GM12865 (cell line): ENCODE data around the gene TMEM40.

Experiments used
- DNase-seq: peaks from one replicate; pipeline ENCODE4 v3.0.0; 2010; ENCODE audit warnings: low read depth
- H3K4me3 ChIP-seq: 2 replicates; pipeline ENCODE4 v1.5.1; 2011; ENCODE audit warnings: mild to moderate bottlenecking, low read depth, low read length, control low read depth
- TF ChIP-seq, protein P1 (sequence below): IDR thresholded peaks from 2 replicates; pipeline ENCODE4 v1.5.1; 2011; ENCODE audit warnings: low read length, control low read depth, low read depth, inconsistent platforms; ENCODE audit not compliant: insufficient read depth; ENCODE audit errors: missing control alignments

TMEM40 gene

DNA sequence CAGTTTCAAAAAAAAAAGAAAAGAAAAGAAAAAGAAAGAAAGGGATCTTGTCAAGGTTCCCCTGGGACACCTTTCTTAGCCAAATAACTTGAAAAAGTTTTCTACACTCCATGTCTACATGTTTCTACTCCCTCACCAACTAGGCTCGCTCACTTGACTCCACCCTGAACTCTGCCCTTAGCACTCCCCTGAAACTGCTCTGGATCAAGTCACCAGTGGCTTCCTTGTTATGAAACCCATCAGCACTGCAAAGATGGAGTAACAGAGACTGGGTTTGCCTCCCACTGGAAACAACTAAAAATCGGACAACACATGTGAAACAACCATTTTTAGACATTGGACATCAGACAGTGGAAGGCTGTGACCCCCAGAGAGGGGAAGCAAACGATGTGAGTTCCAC lies 36.8 kb downstream of the TMEM40 start:
- DNase-seq, result no peak
- no peak overlapping the region for H3K4me3 ChIP-seq
- TF ChIP-seq, protein P1, sequence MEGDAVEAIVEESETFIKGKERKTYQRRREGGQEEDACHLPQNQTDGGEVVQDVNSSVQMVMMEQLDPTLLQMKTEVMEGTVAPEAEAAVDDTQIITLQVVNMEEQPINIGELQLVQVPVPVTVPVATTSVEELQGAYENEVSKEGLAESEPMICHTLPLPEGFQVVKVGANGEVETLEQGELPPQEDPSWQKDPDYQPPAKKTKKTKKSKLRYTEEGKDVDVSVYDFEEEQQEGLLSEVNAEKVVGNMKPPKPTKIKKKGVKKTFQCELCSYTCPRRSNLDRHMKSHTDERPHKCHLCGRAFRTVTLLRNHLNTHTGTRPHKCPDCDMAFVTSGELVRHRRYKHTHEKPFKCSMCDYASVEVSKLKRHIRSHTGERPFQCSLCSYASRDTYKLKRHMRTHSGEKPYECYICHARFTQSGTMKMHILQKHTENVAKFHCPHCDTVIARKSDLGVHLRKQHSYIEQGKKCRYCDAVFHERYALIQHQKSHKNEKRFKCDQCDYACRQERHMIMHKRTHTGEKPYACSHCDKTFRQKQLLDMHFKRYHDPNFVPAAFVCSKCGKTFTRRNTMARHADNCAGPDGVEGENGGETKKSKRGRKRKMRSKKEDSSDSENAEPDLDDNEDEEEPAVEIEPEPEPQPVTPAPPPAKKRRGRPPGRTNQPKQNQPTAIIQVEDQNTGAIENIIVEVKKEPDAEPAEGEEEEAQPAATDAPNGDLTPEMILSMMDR, result no peak

- no peak overlapping the region for H3K4me3 ChIP-seq
- DNase-seq, result peak; percentile 83
- TF ChIP-seq, protein P1, result peak; percentile 91
Observed at GRCh38 chr3:12719984-12720898, 38.8 kb downstream of the TMEM40 start.

- DNase-seq, result no peak
- TF ChIP-seq, protein P1, result no peak
- H3K4me3 ChIP-seq, result no peak overlapping the region
Observed at GRCh38 chr3:12719541-12719940, 39.5 kb downstream of the TMEM40 start.

- TF ChIP-seq, protein P1, result no peak
- no peak for DNase-seq
Observed at GRCh38 chr3:12716605-12717151, 42.4 kb downstream of the TMEM40 start.

DNA sequence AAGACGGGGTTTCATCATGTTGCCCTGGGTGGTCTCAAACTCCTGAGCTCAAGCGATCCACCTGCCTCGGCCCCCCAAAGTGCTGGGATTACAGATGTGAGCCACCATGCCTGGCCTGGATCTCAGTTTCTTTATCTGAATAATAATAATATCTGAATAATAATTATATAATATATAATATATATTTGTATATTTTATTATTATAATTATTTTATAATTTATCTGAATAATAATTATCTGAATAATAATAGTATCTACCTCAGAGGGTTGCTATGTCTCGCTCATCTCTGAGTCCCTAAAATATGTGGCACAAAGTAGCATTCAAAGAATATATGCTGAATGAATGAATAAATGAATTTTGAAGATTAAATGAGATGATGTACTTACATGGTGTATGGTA lies 44.8 kb downstream of the TMEM40 start:
- TF ChIP-seq, protein P1, result no peak
- no peak overlapping the region for H3K4me3 ChIP-seq
- DNase-seq, result no peak

More at GRCh38 chr3:12716605-12717151, 42.4 kb downstream of the TMEM40 start:
- H3K4me3 ChIP-seq, result no peak overlapping the region

DNA sequence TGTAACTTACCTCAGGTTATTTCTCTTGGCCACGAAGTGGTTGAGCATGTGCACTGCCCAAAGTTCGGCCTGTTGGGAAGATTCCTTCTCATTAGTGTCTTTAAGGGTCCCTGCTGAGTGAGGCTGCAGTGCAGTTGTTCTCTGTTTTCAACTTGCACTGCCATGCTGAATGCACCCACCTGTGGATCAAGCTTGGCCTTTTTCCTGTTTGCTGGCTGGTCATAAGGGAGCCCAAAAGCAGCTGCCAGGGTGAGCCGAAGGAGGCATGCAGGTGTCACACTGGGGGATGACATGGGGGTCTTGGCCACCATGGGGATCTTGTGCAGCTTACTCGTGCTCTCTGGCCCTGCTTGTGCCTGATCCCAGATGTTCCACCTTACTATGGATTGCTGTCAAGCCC lies 49.0 kb downstream of the TMEM40 start:
- TF ChIP-seq, protein P1, result no peak
- DNase-seq, result no peak
- no peak overlapping the region for H3K4me3 ChIP-seq
